Stimulated activated CD4-positive, alpha-beta T cell treated with anti-CD3 and anti-CD28 coated beads, TNF-alpha, amount 100 ng/mL, for 1 hour (primary cell): ENCODE results near the gene LAMA2.
"Not testable (repeated sequence)": the region's sequence is repeated elsewhere in the genome, so short reads cannot be mapped to it uniquely, and the experiment has no call there.

Experiments
- DNase-seq, 3 donors: peaks; one replicate each; pipeline ENCODE4 v3.0.0-alpha.2; 2020; ENCODE audit warnings: low read depth in 3 of 3, low spot score in 1 of 3

Gene LAMA2

GRCh38 chr6:129172279-129172995 is 289.5 kb downstream of the LAMA2 start:
- DNase-seq, result not testable (repeated sequence)

GRCh38 chr6:129175066-129175465 is 292.1 kb downstream of the LAMA2 start:
- DNase-seq, result no peak

DNA sequence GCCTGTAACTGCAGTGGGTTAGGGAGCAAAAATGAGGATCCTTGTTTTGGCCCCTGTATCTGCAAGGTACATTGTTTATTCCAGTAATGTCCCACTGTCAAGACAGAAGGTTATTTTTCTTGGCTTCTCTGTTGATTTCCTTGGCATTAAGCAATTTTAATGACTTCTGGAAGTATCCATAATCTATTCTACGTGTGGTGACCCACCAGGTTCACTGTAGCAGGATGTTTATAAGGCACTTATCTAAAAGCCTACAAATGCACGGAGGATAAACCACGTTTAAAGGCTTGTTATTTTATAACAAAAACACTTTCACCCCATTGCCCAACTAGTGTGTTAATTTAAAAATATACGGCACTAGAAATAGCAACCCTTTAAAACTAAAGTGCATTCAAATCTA is 294.9 kb downstream of the LAMA2 start:
- DNase-seq, result no peak

DNA sequence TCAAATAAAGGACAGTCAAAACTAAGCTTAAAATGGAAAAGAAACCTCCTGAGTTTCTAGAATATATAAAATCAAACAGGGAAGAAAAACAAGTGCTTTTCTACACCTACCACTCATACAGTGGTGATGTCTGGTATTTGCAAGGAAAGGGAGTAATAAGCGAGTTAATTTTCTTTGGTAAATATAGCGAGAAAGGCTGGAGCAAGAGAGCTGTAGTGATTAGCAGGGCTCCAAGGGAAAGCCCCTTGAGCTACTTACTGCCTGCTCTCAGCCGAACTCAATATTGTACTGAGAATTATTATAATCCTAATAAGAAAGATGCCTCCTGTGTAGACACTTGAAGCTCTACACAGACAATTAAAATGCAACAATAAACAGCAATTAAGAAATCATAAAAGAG is 296.3 kb downstream of the LAMA2 start:
- no peak for DNase-seq

DNA sequence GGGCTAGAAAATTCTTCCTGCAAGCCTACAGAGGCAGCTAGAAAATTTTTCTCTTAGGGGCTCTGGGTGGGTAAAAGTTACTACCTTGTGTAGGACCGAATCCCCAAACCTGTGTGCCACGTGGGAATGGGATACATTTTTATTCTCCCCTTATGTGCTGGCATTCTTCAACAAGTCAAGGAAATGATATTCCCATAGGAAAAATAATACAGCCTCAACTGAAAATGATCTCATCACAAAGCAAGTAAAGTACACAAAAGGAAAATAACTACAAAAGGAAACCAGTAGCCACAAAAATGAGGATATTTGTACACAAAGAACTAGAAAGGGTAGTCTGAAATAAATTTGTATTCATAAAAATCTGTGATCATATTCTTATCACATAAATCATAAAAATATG is 298.1 kb downstream of the LAMA2 start:
- DNase-seq, result no peak

- no peak for DNase-seq
Measured at GRCh38 chr6:129183187-129183591, 300.3 kb downstream of the LAMA2 start.

DNA sequence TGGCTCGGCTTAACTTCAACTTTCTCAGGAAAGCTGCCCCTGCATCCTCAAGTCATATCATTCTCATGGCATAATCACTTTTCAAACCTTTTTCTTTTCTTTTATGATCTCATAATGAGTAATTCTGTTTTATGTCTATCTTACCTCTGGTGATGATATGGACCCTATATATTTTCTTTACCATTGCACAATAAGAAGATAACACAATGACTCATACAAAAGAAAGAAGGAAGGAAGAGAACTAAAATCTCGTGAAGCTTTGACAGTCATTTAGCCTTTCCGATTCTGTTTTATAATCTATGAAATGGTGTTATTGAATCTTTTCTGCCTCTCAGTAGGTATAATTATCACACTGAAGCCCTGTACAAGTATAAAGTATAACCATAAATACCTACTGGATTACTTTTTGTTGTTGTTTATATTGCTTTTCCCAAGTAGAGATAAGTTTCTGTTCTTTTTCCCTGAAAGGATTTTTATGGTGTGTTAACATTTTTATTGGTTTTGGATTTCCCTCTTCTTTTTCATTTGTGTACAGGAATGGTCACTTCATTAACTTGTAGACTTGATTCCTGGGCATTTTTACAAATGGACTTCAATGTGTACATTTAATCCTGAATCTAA is 300.9 kb downstream of the LAMA2 start:
- DNase-seq, result no peak

GRCh38 chr6:129184324-129184723 is 301.4 kb downstream of the LAMA2 start:
- no peak for DNase-seq

DNA sequence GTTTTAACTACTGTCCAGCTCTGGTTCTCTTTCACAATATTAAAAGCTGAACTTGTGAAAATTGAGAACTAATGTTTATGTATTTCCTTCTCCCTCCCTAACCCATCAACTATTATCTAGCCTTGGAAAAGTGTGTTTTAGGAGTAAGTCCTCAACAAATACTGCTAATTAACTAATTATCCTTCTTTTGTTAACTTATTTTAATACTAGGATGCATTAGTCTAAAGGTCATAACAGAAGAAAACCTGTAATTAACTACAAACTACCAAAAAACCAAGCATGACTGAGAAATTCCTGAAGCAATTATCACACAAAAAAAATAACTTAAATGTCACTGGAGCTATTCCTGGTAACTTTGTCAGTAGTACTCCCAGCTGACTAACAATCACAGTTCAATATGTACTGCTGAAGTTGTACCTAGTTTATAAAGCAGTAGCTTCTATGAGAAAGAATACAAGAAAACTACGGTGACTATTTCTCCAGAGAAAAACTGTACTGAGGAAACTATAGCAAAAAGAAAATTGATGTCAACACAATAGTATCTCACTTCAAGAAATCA is 301.9 kb downstream of the LAMA2 start:
- DNase-seq, result no peak

DNA sequence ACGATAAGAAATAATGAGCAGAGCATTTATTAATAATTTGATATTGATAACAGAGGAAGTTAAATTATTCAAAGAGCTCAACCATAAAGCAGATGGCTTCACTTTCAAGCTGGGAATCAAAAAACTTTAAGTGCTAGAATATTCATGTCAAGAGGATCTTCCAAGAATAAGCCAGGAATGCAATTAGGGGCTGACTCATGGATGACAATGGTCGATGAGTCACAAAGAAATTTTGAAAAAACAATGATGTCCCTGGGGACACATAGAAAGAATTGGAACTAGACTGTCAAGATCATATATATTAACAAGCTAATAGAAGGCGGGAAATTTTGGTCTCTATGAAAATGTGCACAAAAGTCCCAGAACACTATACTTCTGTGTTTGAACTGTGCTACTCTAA is 304.1 kb downstream of the LAMA2 start:
- DNase-seq, result no peak

- no peak for DNase-seq
Measured at GRCh38 chr6:129188306-129188705, 305.4 kb downstream of the LAMA2 start.

- no peak for DNase-seq
Measured at GRCh38 chr6:129188795-129189194, 305.9 kb downstream of the LAMA2 start.

DNA sequence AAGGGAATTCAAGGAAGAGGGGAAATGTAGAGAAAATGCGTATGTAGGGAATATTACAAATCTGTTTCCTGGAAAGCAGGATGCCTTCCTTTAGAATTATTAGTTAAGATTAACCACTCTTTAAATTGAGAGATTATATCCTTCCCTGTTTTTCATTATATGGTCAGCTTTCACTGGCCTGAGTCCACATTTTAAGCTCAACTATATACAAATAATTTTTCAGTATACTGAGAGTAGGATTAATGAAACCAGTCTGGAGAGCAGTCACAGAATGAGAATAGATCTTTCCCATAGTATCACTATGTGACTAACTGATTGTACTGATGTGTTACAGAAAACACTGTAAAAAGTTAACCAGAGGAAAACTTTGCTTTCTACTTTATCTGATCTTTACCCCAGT is 306.3 kb downstream of the LAMA2 start:
- DNase-seq, result no peak

DNA sequence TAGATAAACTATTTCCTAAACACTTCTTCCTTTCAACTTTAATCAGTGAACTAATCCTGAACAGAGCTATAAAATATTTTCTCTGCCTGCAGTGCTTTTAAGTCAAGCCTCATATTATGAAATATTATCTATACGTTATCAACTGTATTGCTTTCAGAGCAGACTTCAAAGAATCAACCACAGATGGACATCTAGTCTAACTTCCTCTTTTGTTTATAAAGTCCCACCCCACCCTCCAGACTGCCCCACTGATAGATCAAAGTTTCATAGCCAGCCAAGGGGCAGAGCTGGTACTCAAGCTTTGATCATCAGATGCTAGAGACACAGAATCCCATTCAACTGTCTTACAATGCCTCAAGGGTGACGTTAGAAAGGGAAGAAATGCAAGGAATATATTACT is 308.3 kb downstream of the LAMA2 start:
- no peak for DNase-seq

DNA sequence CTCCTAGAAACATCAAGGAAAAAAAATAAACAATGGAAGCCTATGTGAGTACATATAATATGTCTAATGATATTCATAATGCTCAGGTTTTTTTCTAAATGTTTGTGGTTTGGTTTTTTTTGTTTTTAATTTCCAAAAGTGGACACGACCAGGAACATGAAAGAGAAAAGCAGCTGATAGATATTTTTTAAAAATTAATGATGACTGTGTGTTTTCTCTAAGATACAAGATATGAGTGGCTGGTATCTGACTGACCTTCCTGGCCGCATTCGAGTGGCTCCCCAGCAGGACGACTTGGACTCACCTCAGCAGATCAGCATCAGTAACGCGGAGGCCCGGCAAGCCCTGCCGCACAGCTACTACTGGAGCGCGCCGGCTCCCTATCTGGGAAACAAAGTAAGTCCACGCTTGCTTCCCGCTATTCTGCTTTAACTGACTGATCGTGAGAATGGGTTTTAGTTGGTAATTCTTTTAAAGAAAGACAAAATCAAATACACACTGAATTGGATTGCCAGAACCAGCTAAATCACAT is 309.6 kb downstream of the LAMA2 start:
- no peak for DNase-seq

GRCh38 chr6:129194306-129194941 is 311.5 kb downstream of the LAMA2 start:
- no peak for DNase-seq

DNA sequence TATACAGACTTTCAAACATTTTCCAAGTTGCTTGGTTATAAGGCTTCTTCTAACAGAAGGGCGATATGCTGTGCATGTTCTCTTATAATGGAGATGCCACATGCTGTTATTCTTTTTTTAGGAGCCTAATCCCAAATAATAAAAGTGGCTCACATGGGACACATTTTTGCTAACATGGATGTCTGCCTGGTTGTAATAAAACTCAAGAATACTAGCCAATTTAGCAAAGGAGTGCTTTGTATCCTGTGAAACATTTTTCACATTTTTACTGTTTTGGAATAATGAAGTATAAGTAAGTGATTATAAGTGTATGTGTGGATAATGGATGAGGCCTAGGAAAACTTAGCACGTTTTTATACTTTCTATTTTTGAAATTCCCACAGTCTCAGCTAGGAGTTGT is 312.2 kb downstream of the LAMA2 start:
- DNase-seq, result no peak

- no peak for DNase-seq
Measured at GRCh38 chr6:129195643-129196042, 312.7 kb downstream of the LAMA2 start.

DNA sequence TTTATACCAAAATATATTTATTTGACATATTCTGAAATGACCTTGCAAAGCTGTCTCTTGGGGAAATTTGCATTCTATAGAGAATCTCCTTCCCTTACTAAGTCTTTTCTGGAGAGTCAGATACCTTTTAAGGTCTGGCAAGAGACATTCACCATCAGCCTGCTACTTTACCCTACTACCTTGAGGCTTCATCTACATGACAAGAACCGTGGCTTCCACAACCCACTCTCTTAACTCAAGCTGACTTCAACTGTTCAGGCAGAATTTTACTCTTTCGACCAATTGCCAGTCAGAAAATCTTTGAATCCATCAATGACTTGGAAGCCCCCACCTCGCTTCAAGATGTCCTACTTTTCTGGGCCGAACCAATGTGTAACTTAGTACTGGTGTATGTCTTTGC is 314.2 kb downstream of the LAMA2 start:
- DNase-seq, result no peak

GRCh38 chr6:129200151-129200550 is 317.2 kb downstream of the LAMA2 start:
- DNase-seq, result no peak

GRCh38 chr6:129203190-129203900 is 320.4 kb downstream of the LAMA2 start:
- no peak for DNase-seq
